HUES48 (cell line): Measurements from ENCODE around the gene SLFNL1.

Experiments used
- H3K27ac ChIP-seq: one replicate; pipeline ENCODE4 v1.7.0; 2013; ENCODE audit warnings: low read depth, low read length, inconsistent platforms
- H3K27me3 ChIP-seq: 2 replicates; pipeline ENCODE4 v1.6.1; 2013; ENCODE audit warnings: mild to moderate bottlenecking, low read length; ENCODE audit not compliant: control insufficient read depth, insufficient read depth
- H3K36me3 ChIP-seq: 2 replicates; pipeline ENCODE4 v1.6.1; 2013; ENCODE audit warnings: low read length; ENCODE audit not compliant: control insufficient read depth, insufficient read depth
- H3K4me1 ChIP-seq: 2 replicates; pipeline ENCODE4 v1.6.1; 2013; ENCODE audit warnings: mild to moderate bottlenecking, low read length; ENCODE audit not compliant: control insufficient read depth, insufficient read depth
- H3K4me3 ChIP-seq: 2 replicates; pipeline ENCODE4 v1.5.1; 2013; ENCODE audit warnings: mild to moderate bottlenecking, low read depth, low read length
- H3K9ac ChIP-seq: 2 replicates; pipeline ENCODE4 v1.6.1; 2013; ENCODE audit warnings: mild to moderate bottlenecking, low read depth, low read length, moderate library complexity
- H3K9me3 ChIP-seq: 2 replicates; pipeline ENCODE4 v1.6.1; 2013; ENCODE audit warnings: low read length; ENCODE audit not compliant: control insufficient read depth, insufficient read depth

The SLFNL1 gene

GRCh38 chr1:41037116-41037903 lies 15.8 kb upstream of the SLFNL1 start:
- Histone ChIP-seq H3K27me3 (no peaks in the 10 kb centered on the region), H3K4me1 (peaks cover 4% of the 10 kb centered on the region; the same call in 1 of the 2 replicates), H3K36me3 (peaks cover 24% of the 10 kb centered on the region), H3K9ac (no peak overlapping the region), H3K27ac (no peak overlapping the region), H3K9me3 (no peaks in the 10 kb centered on the region), H3K4me3 (no peak overlapping the region)

DNA sequence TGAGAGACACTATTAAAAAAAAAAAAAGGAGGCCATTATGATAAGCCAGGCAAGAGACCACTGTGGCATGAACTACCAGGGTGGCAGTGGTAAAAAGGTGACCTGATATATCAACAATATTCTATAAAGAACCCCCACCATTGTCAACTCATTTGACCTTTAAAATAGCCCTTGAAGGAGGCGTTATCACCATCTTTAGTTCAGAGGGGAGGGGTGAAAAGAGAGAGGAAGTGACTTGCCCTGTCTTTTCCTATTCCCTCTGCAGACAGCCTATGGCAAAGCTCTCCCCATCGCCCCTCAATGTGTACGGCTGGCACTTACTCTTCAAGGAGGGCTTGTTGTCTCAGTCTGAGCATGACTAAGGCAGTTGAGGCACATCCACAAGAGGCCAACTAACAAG lies 11.7 kb upstream of the SLFNL1 start:
- Histone ChIP-seq H3K4me1 (peaks cover 9% of the 10 kb centered on the region), H3K36me3 (peaks cover 36% of the 10 kb centered on the region), H3K4me3 (no peak overlapping the region), H3K27me3 (no peaks in the 10 kb centered on the region), H3K9me3 (no peaks in the 10 kb centered on the region), H3K27ac (no peak overlapping the region), H3K9ac (no peak overlapping the region)

- H3K36me3 ChIP-seq: peaks cover 40% of the 10 kb centered on the region
- H3K4me1 ChIP-seq: peaks cover 9% of the 10 kb centered on the region
- H3K4me3 ChIP-seq: no peak overlapping the region
- H3K9ac ChIP-seq: no peak overlapping the region
- H3K27me3 ChIP-seq: no peaks in the 10 kb centered on the region
- no peak overlapping the region for H3K27ac ChIP-seq
- no peaks in the 10 kb centered on the region for H3K9me3 ChIP-seq
These were observed 10.6 kb upstream of the SLFNL1 start for GRCh38 chr1:41032147-41032546.

- Histone ChIP-seq H3K36me3 (peaks cover 32% of the 10 kb centered on the region), H3K4me1 (peaks cover 9% of the 10 kb centered on the region), H3K27me3 (no peaks in the 10 kb centered on the region), H3K27ac (no peak overlapping the region), H3K9me3 (no peaks in the 10 kb centered on the region), H3K9ac (no peak overlapping the region), H3K4me3 (no peak overlapping the region)
These were observed 9.5 kb upstream of the SLFNL1 start for GRCh38 chr1:41030872-41031616.

DNA sequence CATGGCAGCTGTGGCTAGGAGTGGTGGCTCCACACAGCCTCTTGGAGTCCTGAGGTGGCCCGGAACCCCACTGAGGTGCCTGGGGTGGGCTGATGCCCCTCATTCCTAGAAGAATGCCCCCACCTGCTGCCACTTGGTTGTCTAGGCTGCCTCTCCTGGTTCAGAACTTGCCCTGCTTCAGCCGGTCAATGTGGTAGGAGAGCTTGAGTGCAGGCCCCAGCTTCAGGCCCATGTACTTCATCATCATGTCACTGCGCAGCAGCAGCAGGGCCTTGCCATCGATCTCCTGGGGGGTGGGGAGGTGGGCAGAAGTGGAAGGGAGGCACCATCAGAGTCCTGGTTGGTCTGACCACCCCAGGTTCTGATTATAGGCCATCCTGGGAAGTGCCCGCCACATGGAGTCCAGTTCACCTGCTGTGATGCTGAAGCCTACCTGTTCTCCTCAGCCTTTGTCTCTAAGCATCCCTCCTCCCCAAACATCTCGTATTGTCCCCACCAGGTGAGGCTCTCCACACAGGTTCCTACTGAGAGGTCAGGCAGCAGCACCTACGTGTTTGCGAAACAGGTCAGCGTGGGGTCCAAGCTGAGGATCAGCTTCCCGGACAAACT lies 6.6 kb upstream of the SLFNL1 start:
- Histone ChIP-seq H3K4me3 (no peak overlapping the region), H3K27me3 (peaks cover 8% of the 10 kb centered on the region; the same call in 1 of the 2 replicates), H3K4me1 (peaks cover 4% of the 10 kb centered on the region; the same call in 1 of the 2 replicates), H3K36me3 (peaks cover 23% of the 10 kb centered on the region), H3K9me3 (no peaks in the 10 kb centered on the region), H3K27ac (no peak overlapping the region), H3K9ac (no peak overlapping the region)

DNA sequence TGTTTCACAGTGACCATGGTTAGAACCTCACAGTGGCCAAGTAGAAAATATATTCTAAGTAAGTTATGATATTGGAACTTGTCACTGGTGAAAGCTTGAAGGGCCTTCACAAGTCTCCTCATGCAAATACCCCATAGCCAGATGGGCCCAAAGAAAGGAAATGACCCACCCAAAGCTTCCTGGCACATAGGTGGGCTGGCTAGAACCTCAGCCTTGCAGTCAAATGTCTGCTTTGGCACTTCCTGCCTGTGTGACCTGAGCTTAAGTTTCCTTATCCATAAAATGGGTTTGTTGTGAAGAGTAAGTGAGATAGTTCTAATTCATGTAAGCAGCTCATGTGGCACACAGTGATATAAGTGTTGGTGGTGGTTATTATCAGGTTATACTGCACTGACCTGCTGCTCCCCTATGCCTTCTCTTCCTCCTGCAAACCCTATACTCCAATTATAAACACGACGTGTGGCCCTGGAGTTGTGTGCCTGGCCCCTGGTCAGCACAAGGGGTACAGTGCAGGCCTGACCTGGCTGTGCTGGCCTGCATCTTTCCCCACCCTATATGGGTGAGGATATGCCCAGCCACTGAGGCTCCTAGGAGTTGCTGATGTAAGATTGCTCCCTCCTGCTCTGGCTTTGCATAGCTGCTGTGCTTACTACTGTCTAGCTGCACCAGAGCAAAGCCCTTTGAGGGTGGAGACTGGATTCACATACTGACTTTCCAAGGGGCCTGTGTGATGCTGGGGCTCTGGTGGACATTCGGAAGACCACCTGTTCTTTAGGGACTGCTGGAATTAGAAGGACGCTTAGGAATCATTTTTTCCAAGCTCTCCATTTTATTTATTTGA lies 4.7 kb upstream of the SLFNL1 start:
- Histone ChIP-seq H3K27me3 (peaks cover 14% of the 10 kb centered on the region; the same call in 1 of the 2 replicates), H3K27ac (no peak overlapping the region), H3K9me3 (no peaks in the 10 kb centered on the region), H3K36me3 (peaks cover 18% of the 10 kb centered on the region; the same call in 1 of the 2 replicates), H3K4me1 (peaks cover 4% of the 10 kb centered on the region; the same call in 1 of the 2 replicates), H3K4me3 (no peak overlapping the region), H3K9ac (no peak overlapping the region)

DNA sequence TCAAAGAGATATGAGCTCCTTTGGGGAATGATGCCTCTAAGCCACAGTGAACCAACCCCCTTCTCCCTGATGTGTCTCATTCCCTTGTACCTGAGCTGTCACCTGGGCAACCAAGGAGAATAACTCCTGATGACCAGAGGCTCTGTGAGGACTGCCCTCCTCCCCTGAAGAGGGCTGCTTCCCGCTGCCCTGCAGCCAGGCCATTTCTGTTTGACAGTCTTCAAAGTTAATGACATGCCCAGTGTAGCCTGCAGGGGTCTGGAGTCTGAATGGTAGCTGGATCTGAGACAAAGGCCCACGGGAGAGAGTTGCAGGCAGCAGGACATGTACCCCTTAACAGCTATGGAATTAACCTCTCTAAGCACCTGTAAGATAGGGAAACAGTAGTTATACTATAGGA lies 3.4 kb upstream of the SLFNL1 start:
- Histone ChIP-seq H3K27ac (no peak overlapping the region), H3K27me3 (peaks cover 14% of the 10 kb centered on the region; the same call in 1 of the 2 replicates), H3K4me3 (no peak overlapping the region), H3K9ac (no peak overlapping the region), H3K9me3 (no peaks in the 10 kb centered on the region), H3K36me3 (peaks cover 9% of the 10 kb centered on the region; the same call in 1 of the 2 replicates), H3K4me1 (no peaks in the 10 kb centered on the region; the same call in 1 of the 2 replicates)

DNA sequence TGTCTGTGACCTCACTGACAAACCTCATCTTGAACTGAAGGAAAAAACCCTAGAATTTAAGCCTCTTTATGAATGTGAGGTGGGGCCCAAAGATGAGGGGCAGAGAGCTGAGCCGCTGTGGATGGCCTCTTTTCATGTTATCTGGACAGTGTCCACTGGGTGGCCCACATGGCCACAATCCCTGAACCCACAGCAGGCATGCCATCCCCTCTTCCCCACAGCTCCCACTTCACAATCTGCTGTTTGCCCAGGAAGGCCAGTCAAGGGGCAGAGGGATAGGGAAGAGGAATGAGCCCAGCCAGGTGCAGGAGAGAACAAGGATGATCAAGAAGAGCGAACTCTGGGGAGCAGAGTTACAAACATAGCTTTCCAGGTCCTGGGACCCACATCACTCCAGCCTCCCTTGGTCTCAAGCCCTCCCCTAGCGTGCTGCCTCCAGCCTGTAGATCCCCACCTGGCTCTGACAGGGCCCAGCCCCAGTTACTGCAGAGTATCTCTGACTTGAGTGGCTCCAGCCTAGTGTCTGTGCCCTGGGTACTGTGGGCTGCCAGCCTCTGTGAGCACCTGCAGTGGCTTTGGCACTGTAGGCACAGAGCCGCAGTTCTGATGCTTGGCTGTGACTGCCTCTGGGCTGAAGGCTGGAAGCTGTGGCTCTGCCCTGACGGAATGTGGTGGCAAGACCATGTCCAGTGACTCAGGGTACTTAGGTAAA lies 1.9 kb upstream of the SLFNL1 start:
- Histone ChIP-seq H3K9ac (no peak overlapping the region), H3K4me3 (no peak overlapping the region), H3K36me3 (peaks cover 12% of the 10 kb centered on the region; the same call in 1 of the 2 replicates), H3K27ac (no peak overlapping the region), H3K9me3 (no peaks in the 10 kb centered on the region), H3K27me3 (peaks cover 14% of the 10 kb centered on the region; the same call in 1 of the 2 replicates), H3K4me1 (no peaks in the 10 kb centered on the region; the same call in 1 of the 2 replicates)

DNA sequence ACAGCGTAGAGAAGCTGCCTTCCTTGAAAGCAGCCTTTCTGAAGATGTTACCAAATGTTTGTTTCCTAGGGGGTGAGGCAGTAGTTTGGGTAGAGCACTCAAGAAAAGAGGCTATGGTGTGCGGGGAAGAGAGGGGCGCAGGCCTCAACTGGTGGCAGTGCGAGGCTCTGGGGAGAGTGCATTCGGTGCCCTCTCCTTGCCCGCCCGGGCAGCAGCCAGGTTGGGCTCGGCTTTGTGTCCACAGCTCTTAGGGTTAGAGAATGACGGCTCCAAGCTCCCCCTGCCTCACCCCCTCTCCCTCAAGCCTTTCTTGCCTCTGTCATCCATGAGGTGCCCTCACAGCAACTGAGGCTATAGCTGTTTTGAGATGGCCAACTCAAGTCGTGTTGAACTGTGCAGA lies 899 bp upstream of the SLFNL1 start:
- Histone ChIP-seq H3K4me1 (no peaks in the 10 kb centered on the region; the same call in 1 of the 2 replicates), H3K4me3 (no peak overlapping the region), H3K36me3 (peaks cover 14% of the 10 kb centered on the region), H3K9ac (no peak overlapping the region), H3K27ac (no peak overlapping the region), H3K9me3 (no peaks in the 10 kb centered on the region), H3K27me3 (peaks cover 14% of the 10 kb centered on the region; the same call in 1 of the 2 replicates)

GRCh38 chr1:41020654-41021053 lies 871 bp downstream of the SLFNL1 start:
- Histone ChIP-seq H3K27ac (no peak overlapping the region), H3K36me3 (peaks cover 25% of the 10 kb centered on the region), H3K9me3 (no peaks in the 10 kb centered on the region), H3K27me3 (peaks cover 14% of the 10 kb centered on the region; the same call in 1 of the 2 replicates), H3K4me3 (no peak overlapping the region), H3K4me1 (no peaks in the 10 kb centered on the region; the same call in 1 of the 2 replicates), H3K9ac (no peak overlapping the region)
